GM23248 (cell line): ENCODE data around the gene SLC22A1. TPM values are rescaled to one million over a fixed set of nuclear protein-coding genes. Genes with fewer than 3 reads are reported as not detected.
"Not testable (repeated sequence)": the region's sequence is repeated elsewhere in the genome, so short reads cannot be mapped to it uniquely, and the experiment has no call there.

ENCODE experiments used
- DNase-seq: peaks from one replicate; pipeline ENCODE4 v3.0.0-alpha.2; 2015
- H2AFZ ChIP-seq: fragments of 200-600 bp; sonication (generic); 2 replicates; pipeline ENCODE4 v1.6.1; 2016; ENCODE audit warnings: antibody characterized with exemption
- H3F3A ChIP-seq: fragments of 200-600 bp; sonication (generic); 2 replicates; pipeline ENCODE4 v1.6.1; 2016; ENCODE audit warnings: mild to moderate bottlenecking, antibody characterized with exemption, mixed run types; ENCODE audit not compliant: insufficient read depth
- H3K27ac ChIP-seq: fragments of 200-600 bp; sonication (generic); 2 replicates; pipeline ENCODE4 v1.5.1; 2016; ENCODE audit warnings: mild to moderate bottlenecking
- H3K27me3 ChIP-seq: fragments of 200-600 bp; sonication (generic); replicated peaks from 2 replicates; pipeline ENCODE4 v1.6.1; 2016; ENCODE audit warnings: mild to moderate bottlenecking; ENCODE audit not compliant: insufficient read depth
- H3K36me3 ChIP-seq: fragments of 200-600 bp; sonication (generic); 2 replicates; pipeline ENCODE4 v1.6.1; 2016; ENCODE audit warnings: low read depth, mild to moderate bottlenecking
- H3K4me1 ChIP-seq: fragments of 200-600 bp; sonication (generic); 2 replicates; pipeline ENCODE4 v1.6.1; 2016; ENCODE audit warnings: mild to moderate bottlenecking; ENCODE audit not compliant: insufficient read depth
- H3K4me2 ChIP-seq: fragments of 200-600 bp; sonication (generic); one replicate; pipeline ENCODE4 v1.6.1; 2016; ENCODE audit warnings: mild to moderate bottlenecking; ENCODE audit not compliant: unreplicated experiment
- H3K4me3 ChIP-seq: fragments of 200-600 bp; sonication (generic); 2 replicates; pipeline ENCODE4 v1.5.1; 2016; ENCODE audit warnings: mild to moderate bottlenecking
- H3K79me2 ChIP-seq: fragments of 200-600 bp; sonication (generic); 2 replicates; pipeline ENCODE4 v1.6.1; 2016; ENCODE audit warnings: mild to moderate bottlenecking; ENCODE audit not compliant: insufficient read depth
- H3K9ac ChIP-seq: fragments of 200-600 bp; sonication (generic); 2 replicates; pipeline ENCODE4 v1.6.1; 2016; ENCODE audit warnings: mild to moderate bottlenecking
- H3K9me2 ChIP-seq: fragments of 200-600 bp; sonication (generic); 2 replicates; pipeline ENCODE4 v1.6.1; 2016; ENCODE audit warnings: mixed run types, mild to moderate bottlenecking, moderate library complexity; ENCODE audit not compliant: insufficient read depth
- H3K9me3 ChIP-seq: fragments of 200-600 bp; sonication (generic); one replicate; pipeline ENCODE4 v1.6.1; 2017; ENCODE audit warnings: low read depth
- H4K20me1 ChIP-seq: fragments of 200-600 bp; sonication (generic); 2 replicates; pipeline ENCODE4 v1.6.0; 2016; ENCODE audit not compliant: insufficient read depth
- EZH2 ChIP-seq: fragments of 200-600 bp; sonication (generic); IDR thresholded peaks from 2 replicates; pipeline ENCODE4 v1.6.1; 2018; ENCODE audit warnings: antibody characterized with exemption, mild to moderate bottlenecking; ENCODE audit not compliant: insufficient read depth, poor library complexity, severe bottlenecking
- EZH2phosphoT487 ChIP-seq: fragments of 200-600 bp; sonication (generic); IDR thresholded peaks from 2 replicates; pipeline ENCODE4 v1.6.1; 2018; ENCODE audit warnings: antibody characterized with exemption, moderate library complexity, mild to moderate bottlenecking, low read depth; ENCODE audit not compliant: insufficient read depth
- WGBS, 2 experiments: methylation state at CpG; one replicate each; pipeline ENCODE4 v1.1.6; 2015 to 2017; ENCODE audit warnings: low lambda C conversion rate in 2 of 2, low coverage in 1 of 2; ENCODE audit errors: missing lambda C conversion rate in 2 of 2; 5-methylcytosine and 5-hydroxymethylcytosine counted together
- in situ Hi-C: fragments of 300-500 bp; cut with MboI; formaldehyde crosslinking; loops from 2 replicates; pipeline ENCODE4 v1.15.0; 2020
- polyA plus RNA-seq: library from polyadenylated mRNA; unstranded; fragments of >200 nt; fragmentation: Nextera tagmentation; extraction: Ambion mirVana; gene quantifications from 2 replicates; pipeline ENCODE4 v1.2.1, GENCODE V29; 2016
- total RNA-seq: library from RNA; depleted of rRNA; stranded (reverse); fragments of >200 nt; shearing (Covaris generic); gene quantifications from 2 replicates; pipeline ENCODE4 v1.2.3, GENCODE V29; 2014

Gene SLC22A1
- total and polyA plus RNA-seq, 2 experiments from 2014 or later = not detected

DNA sequence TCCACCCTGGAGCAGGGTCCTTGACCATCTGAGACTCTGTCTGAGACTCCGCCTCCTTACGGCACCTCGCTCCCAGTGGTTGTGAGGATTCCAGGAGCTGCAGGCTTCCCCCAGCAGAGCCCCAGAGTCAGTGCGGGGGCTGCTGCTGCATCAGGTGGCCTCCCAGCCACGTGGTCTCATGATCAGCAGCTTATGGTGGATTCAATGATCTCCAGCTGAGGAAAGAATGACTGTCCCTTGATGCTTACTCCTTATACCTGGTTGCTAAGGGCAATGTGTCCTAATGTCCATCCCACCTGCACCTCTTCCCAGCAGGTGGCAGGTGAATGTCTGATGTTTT lies 40.0 kb downstream of the SLC22A1 start:
- no peak overlapping the region for H3K4me3 ChIP-seq
- H3K4me1 ChIP-seq = no peaks in the 10 kb centered on the region
- H3K9ac ChIP-seq = no peak overlapping the region
- no peaks in the 10 kb centered on the region for H3K79me2 ChIP-seq
- H3K36me3 ChIP-seq = no peaks in the 10 kb centered on the region
- TF ChIP-seq EZH2 (no peak), EZH2phosphoT487 (no peak)
- in situ Hi-C loops = no loop called here
- no peaks in the 10 kb centered on the region for H3F3A ChIP-seq
- H3K9me2 ChIP-seq = no peaks in the 10 kb centered on the region
- DNase-seq = no peak
- H4K20me1 ChIP-seq = no peaks in the 10 kb centered on the region
- H2AFZ ChIP-seq = no peak overlapping the region
- H3K27ac ChIP-seq = no peak overlapping the region
- H3K4me2 ChIP-seq = no peak overlapping the region
- H3K9me3 ChIP-seq = no peaks in the 10 kb centered on the region
- 74 to 80% methylated on average over 5 of the region's 5 CpGs for WGBS, 2 experiments
- no peaks in the 10 kb centered on the region for H3K27me3 ChIP-seq

DNA sequence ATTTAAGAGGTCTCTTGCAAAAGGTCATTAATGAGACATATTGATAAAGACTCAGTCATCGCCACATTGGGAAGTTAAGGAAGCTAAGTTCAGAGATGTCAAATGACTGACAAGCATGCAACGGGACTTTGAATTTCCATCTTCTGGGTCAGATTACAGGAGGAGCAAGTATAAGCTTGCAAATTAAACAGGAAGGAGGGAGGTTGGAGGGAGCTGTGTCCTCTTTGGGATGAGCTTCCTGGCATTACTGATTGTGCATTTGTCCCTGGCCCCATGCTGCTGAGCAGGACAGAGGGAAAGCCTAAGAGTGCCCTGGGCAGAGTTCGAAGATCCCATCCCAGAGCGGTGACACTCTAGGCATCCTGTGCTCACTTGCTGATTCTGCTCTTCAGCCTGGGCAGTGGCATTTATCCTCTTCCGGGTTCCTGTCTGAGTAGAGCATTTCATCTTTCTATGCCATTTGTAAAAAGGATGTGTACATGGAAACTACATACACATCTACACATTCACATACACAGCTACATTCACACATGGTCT lies 40.5 kb downstream of the SLC22A1 start:
- in situ Hi-C loops = no loop called here

GRCh38 chr6:160163425-160163824 lies 41.8 kb downstream of the SLC22A1 start:
- H4K20me1 ChIP-seq = no peaks in the 10 kb centered on the region
- no peaks in the 10 kb centered on the region for H3K79me2 ChIP-seq
- in situ Hi-C loops = no loop called here

More for the DNA sequence above, 40.5 kb downstream of the SLC22A1 start:
- 56 to 57% methylated on average over 5 of the region's 5 CpGs for WGBS, 2 experiments
- Histone ChIP-seq H4K20me1 (no peaks in the 10 kb centered on the region), H3K9ac (no peak overlapping the region), H3K79me2 (no peaks in the 10 kb centered on the region), H3K36me3 (no peaks in the 10 kb centered on the region), H2AFZ (no peak overlapping the region), H3K9me3 (no peaks in the 10 kb centered on the region), H3K4me3 (no peak overlapping the region), H3K27me3 (no peaks in the 10 kb centered on the region), H3K4me1 (no peaks in the 10 kb centered on the region), H3K27ac (no peak overlapping the region), H3K9me2 (no peaks in the 10 kb centered on the region), H3K4me2 (no peak overlapping the region), H3F3A (no peaks in the 10 kb centered on the region)
- no peak for TF ChIP-seq EZH2phosphoT487
- no peak for TF ChIP-seq EZH2
- DNase-seq = no peak

GRCh38 chr6:160163912-160164311 lies 42.3 kb downstream of the SLC22A1 start:
- DNase-seq = no peak
- no peak for TF ChIP-seq EZH2
- TF ChIP-seq EZH2phosphoT487 = no peak
- Histone ChIP-seq H3K4me1 (no peaks in the 10 kb centered on the region), H3K27ac (no peak overlapping the region), H3K4me2 (no peak overlapping the region), H3K9me3 (no peaks in the 10 kb centered on the region), H3F3A (no peaks in the 10 kb centered on the region), H3K36me3 (no peaks in the 10 kb centered on the region), H3K9me2 (no peaks in the 10 kb centered on the region), H3K4me3 (no peak overlapping the region), H3K9ac (no peak overlapping the region), H4K20me1 (no peaks in the 10 kb centered on the region), H3K79me2 (no peaks in the 10 kb centered on the region), H2AFZ (no peak overlapping the region), H3K27me3 (no peaks in the 10 kb centered on the region)
- WGBS, 2 experiments = 46 to 47% methylated on average over 7 of the region's 7 CpGs
- in situ Hi-C loops = no loop called here

More at GRCh38 chr6:160163425-160163824, 41.8 kb downstream of the SLC22A1 start:
- TF ChIP-seq EZH2phosphoT487 = no peak
- TF ChIP-seq EZH2 = no peak
- H3K9ac ChIP-seq = no peak overlapping the region
- H3K27ac ChIP-seq = no peak overlapping the region
- H3K36me3 ChIP-seq = no peaks in the 10 kb centered on the region
- no peaks in the 10 kb centered on the region for H3K27me3 ChIP-seq
- H3K4me2 ChIP-seq = no peak overlapping the region
- no peak overlapping the region for H2AFZ ChIP-seq
- H3K9me3 ChIP-seq = no peaks in the 10 kb centered on the region
- H3K4me3 ChIP-seq = no peak overlapping the region
- H3K4me1 ChIP-seq = no peaks in the 10 kb centered on the region
- no peaks in the 10 kb centered on the region for H3F3A ChIP-seq
- H3K9me2 ChIP-seq = no peaks in the 10 kb centered on the region
- WGBS, 2 experiments = 65 to 67% methylated on average over 8 of the region's 8 CpGs
- no peak for DNase-seq

DNA sequence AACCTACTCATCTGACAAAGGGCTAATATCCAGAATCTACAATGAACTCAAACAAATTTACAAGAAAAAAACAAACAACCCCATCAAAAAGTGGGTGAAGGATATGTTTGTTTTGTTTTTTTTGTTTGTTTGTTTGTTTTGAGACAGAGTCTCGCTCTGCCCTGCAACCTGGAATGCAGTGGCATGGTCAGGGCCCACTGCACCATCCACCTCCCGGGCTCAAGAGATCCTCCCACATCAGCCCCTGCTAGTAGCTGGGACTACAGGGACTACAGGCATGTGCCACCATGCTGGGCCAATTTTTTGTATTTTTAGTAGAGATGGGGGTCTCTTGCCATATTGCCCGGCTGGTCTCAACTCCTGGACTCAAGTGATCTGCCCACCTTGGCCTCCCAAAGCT lies 44.3 kb downstream of the SLC22A1 start:
- H3K9ac ChIP-seq = not testable (repeated sequence)

More for the DNA sequence above, 44.3 kb downstream of the SLC22A1 start:
- H3K9me2 ChIP-seq, in situ Hi-C loops, H3K9me3 ChIP-seq, H3K4me3 ChIP-seq, H4K20me1 ChIP-seq, H3K27me3 ChIP-seq, H3K36me3 ChIP-seq, H3K4me1 ChIP-seq, H3K79me2 ChIP-seq, H3F3A ChIP-seq, H3K4me2 ChIP-seq, H2AFZ ChIP-seq, DNase-seq, H3K27ac ChIP-seq: not testable (repeated sequence)
- 41 to 45% methylated on average over 3 of the region's 3 CpGs for WGBS, 2 experiments
